Measurements from ENCODE around the gene TBL1X. TPM values are rescaled to one million over a fixed set of nuclear protein-coding genes. Genes with fewer than 3 reads are reported as not detected.
A peak's percentile ranks its signal among the peaks of the same experiment; 100 is the strongest.

TBL1X gene
- total and polyA plus RNA-seq, 8 donors: 4.7 to 53.1 (median 9.5) TPM

DNA sequence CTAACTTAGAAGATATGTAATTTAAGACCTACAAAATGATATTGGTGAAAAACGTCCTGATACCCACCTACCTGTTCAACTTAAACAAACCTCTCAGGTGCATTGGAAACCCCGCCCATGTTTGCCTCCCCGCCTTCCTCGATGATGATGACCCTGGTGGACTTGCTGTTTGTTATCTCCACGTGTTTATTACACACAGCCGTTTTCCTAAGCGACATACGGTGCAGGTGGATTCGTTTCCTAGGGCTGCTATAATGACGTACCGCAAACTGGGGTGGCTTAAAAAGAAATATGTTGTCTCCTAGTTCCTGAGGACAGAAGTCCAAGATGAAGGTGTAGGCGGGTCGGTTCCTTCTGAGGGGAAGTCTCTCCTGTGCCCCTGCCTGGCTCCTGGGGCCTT is 190.1 kb downstream of the TBL1X start:
- DNase-seq: no peak
- Histone ChIP-seq H3K36me3 (peaks cover 0 to 14% (median 2%) of the 10 kb centered on the region in 4 donors), H3K27me3 (no peaks in the 10 kb centered on the region), H3K27ac (no peak overlapping the region), H3K9me3 (no peaks in the 10 kb centered on the region), H3K4me1 (peaks cover 0 to 5% (median 0%) of the 10 kb centered on the region in 4 donors), H3K4me3 (no peak overlapping the region)
- 79 to 84% (median 80%) methylated on average over 13 of the region's 13 CpGs for WGBS, 5 donors
- TF ChIP-seq POLR2A (IDR thresholded peaks at IDR 0.05) (no peak), EP300 (IDR thresholded peaks at IDR 0.05) (no peak), CTCF (IDR thresholded peaks at IDR 0.05) (no peak), POLR2AphosphoS5 (IDR thresholded peaks at IDR 0.05) (no peak)
- intact Hi-C loops (cut with DNase I; ENCODE audit: low total_unique reads): no loop called here

GRCh38 chrX:9656277-9656676 is 191.4 kb downstream of the TBL1X start:
- WGBS, 5 donors: 36 to 64% (median 58%) methylated on average over 1 to 6 of the region's 6 CpGs
- Histone ChIP-seq H3K36me3 (peaks cover 0 to 14% (median 2%) of the 10 kb centered on the region in 4 donors), H3K27me3 (no peaks in the 10 kb centered on the region), H3K27ac (no peak overlapping the region), H3K4me3 (no peak overlapping the region), H3K9me3 (no peaks in the 10 kb centered on the region), H3K4me1 (peaks cover 0 to 5% (median 0%) of the 10 kb centered on the region in 4 donors)
- intact Hi-C loops (cut with DNase I; ENCODE audit: low total_unique reads): no loop called here
- TF ChIP-seq POLR2A (IDR thresholded peaks at IDR 0.05): no peak
- TF ChIP-seq EP300 (IDR thresholded peaks at IDR 0.05): no peak
- no peak for TF ChIP-seq POLR2AphosphoS5 (IDR thresholded peaks at IDR 0.05)
- no peak for TF ChIP-seq CTCF (IDR thresholded peaks at IDR 0.05)
- DNase-seq: peak in 1 of 2 donors; percentile 52

DNA sequence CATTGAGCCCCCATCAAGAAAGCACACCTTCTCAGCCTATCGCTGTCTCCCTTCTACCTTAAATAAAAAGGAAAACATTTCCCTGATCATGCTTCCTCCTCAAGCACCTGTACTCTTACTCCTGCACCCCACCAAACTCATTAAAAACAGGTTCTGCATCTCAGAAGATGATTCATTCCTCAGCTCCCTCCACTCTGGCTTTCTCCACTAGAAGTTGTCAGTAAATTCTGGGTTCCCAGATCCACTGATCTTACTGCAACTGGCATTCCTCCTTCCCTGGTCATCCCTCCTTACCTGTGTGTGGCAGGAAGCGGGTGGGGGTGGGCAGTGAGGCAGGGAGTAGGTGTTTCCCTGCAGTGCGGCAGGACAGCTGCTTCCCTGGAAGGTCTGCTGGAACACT is 192.0 kb downstream of the TBL1X start:
- Histone ChIP-seq H3K4me3 (no peak overlapping the region), H3K9me3 (no peaks in the 10 kb centered on the region), H3K27me3 (no peaks in the 10 kb centered on the region), H3K27ac (no peak overlapping the region), H3K4me1 (peaks cover 0 to 5% (median 0%) of the 10 kb centered on the region in 4 donors), H3K36me3 (peaks cover 0 to 14% (median 2%) of the 10 kb centered on the region in 4 donors)
- no peak for DNase-seq
- TF ChIP-seq POLR2A (IDR thresholded peaks at IDR 0.05): no peak
- no peak for TF ChIP-seq EP300 (IDR thresholded peaks at IDR 0.05)
- TF ChIP-seq CTCF (IDR thresholded peaks at IDR 0.05): no peak
- no peak for TF ChIP-seq POLR2AphosphoS5 (IDR thresholded peaks at IDR 0.05)
- intact Hi-C loops (cut with DNase I; ENCODE audit: low total_unique reads): no loop called here
- WGBS, 5 donors: 52 to 100% (median 68%) methylated on average over 1 to 3 of the region's 3 CpGs

- intact Hi-C loops (cut with DNase I; ENCODE audit: low total_unique reads): no loop called here
- DNase-seq: no peak
- Histone ChIP-seq H3K9me3 (no peaks in the 10 kb centered on the region), H3K36me3 (peaks cover 0 to 14% (median 2%) of the 10 kb centered on the region in 4 donors), H3K4me1 (peaks cover 0 to 5% (median 0%) of the 10 kb centered on the region in 4 donors), H3K27me3 (no peaks in the 10 kb centered on the region), H3K27ac (no peak overlapping the region), H3K4me3 (no peak overlapping the region)
- 81 to 98% (median 94%) methylated on average over 6 of the region's 6 CpGs for WGBS, 5 donors
- no peak for TF ChIP-seq EP300 (IDR thresholded peaks at IDR 0.05)
- TF ChIP-seq POLR2A (IDR thresholded peaks at IDR 0.05): no peak
- TF ChIP-seq CTCF (IDR thresholded peaks at IDR 0.05): no peak
- TF ChIP-seq POLR2AphosphoS5 (IDR thresholded peaks at IDR 0.05): no peak
These were observed 192.9 kb downstream of the TBL1X start for GRCh38 chrX:9657590-9658256.

Data from stomach (tissue), 9 donors.